Esophagus muscularis mucosa (tissue), 4 donors: ENCODE data around the gene C19orf18. TPM values are rescaled to one million over a fixed set of nuclear protein-coding genes. Genes with fewer than 3 reads are reported as not detected.

Experiments used
- DNase-seq: peaks from one replicate; pipeline ENCODE4 v3.0.0-alpha.2; 2017; ENCODE audit errors: extremely low spot score
- H3K27ac ChIP-seq, 4 donors: fragments of 200-600 bp; sonication (generic); replicated peaks in 1 of 4; 1 replicate in 3 of 4; 2 replicates in 1 of 4; pipeline ENCODE4 v1.5.1; 2016 to 2019; ENCODE audit warnings: mild to moderate bottlenecking in 1 of 4
- H3K27me3 ChIP-seq, 4 donors: fragments of 200-600 bp; sonication (generic); one replicate each; pipeline versions ENCODE4 v1.5.1 to v1.6.0; 2016 to 2019
- H3K36me3 ChIP-seq, 4 donors: fragments of 200-600 bp; sonication (generic); one replicate each; pipeline ENCODE4 v1.5.1; 2016 to 2019
- H3K4me1 ChIP-seq, 4 donors: fragments of 200-600 bp; sonication (generic); one replicate each; pipeline ENCODE4 v1.5.1; 2016 to 2019
- H3K4me3 ChIP-seq, 4 donors: fragments of 200-600 bp; sonication (generic); 1 replicate in 2 of 4; 2 replicates in 2 of 4; pipeline ENCODE4 v1.5.1; 2016 to 2019; ENCODE audit warnings: mild to moderate bottlenecking in 4 of 4, moderate library complexity in 1 of 4
- H3K9me3 ChIP-seq, 4 donors: fragments of 200-600 bp; sonication (generic); 1 replicate in 3 of 4; 2 replicates in 1 of 4; pipeline ENCODE4 v1.5.1; 2016 to 2019
- CTCF ChIP-seq, 3 experiments: fragments of 200-600 bp in 2 of 3; fragments of 450-650 bp in 1 of 3; sonication (generic) in 2 of 3; IDR thresholded peaks; one replicate each; pipeline ENCODE4 v1.5.1; 2017 to 2019; ENCODE audit warnings: antibody characterized with exemption in 3 of 3, mild to moderate bottlenecking in 2 of 3, moderate library complexity in 1 of 3
- EP300 ChIP-seq: sonication (generic); formaldehyde crosslinking; IDR thresholded peaks from one replicate; pipeline ENCODE4 v1.6.1; 2017; ENCODE audit warnings: antibody characterized with exemption
- POLR2A ChIP-seq: fragments of 450-650 bp; IDR thresholded peaks from one replicate; pipeline ENCODE4 v1.6.1; 2017; ENCODE audit warnings: antibody characterized with exemption, moderate library complexity, mild to moderate bottlenecking, low read depth
- POLR2AphosphoS5 ChIP-seq, 2 donors: sonication (generic); formaldehyde crosslinking; IDR thresholded peaks; one replicate each; pipeline ENCODE4 v1.6.1; 2017; ENCODE audit warnings: antibody characterized with exemption in 2 of 2
- WGBS: methylation state at CpG from one replicate; pipeline ENCODE4 v1.1.5; 2018; 5-methylcytosine and 5-hydroxymethylcytosine counted together
- intact Hi-C: fragments of 100-400 bp; cut with DNase I; formaldehyde crosslinking; loops from one replicate; pipeline ENCODE4 v1.15.1; 2023
- total RNA-seq, 4 donors: library from RNA; depleted of rRNA; stranded (reverse); fragments of >200 nt; gene quantifications; one replicate each; pipeline versions ENCODE4 v1.1.0 to v1.2.1, GENCODE V29; 2016

The C19orf18 gene
- total RNA-seq, 4 donors from 2014 or later, result 0.40 to 0.84 (median 0.83) TPM; not detected in 1

DNA sequence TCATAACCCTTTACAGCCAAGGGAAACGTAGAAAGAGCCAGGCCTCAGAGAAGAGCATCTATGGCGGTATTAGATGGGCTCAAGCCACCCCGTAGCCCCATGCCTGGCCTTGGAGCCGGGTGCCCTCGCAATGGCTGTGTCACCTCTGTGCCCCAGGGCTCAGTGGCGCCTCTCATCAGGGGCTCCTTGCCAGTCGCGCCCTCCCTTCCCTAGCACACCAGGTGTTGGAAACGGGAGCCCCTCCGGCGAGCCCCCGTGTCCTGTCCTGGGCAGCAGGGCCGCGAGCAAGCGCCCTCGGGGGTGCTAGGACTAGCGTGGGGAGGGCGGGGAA lies 27.3 kb downstream of the C19orf18 start:
- Histone ChIP-seq H3K36me3 (peaks cover 18 to 37% (median 25%) of the 10 kb centered on the region in 4 donors), H3K4me1 (peaks cover 11 to 26% (median 17%) of the 10 kb centered on the region in 4 donors), H3K27me3 (no peaks in the 10 kb centered on the region), H3K9me3 (peaks cover 0 to 60% (median 34%) of the 10 kb centered on the region in 4 donors), H3K4me3 (peak overlapping the region; percentile 73 to 92 (median 83)), H3K27ac (peak overlapping the region; percentile 79 to 91 (median 86))
- no peak for TF ChIP-seq EP300
- TF ChIP-seq POLR2AphosphoS5 (IDR thresholded peaks at IDR 0.05), result no peak
- TF ChIP-seq POLR2A, result no peak
- no peak for TF ChIP-seq CTCF (IDR thresholded peaks at IDR 0.05)
- DNase-seq, result no peak
- intact Hi-C loops, result no loop called here
- 0% methylated on average over 2 of the region's 18 CpGs for WGBS

GRCh38 chr19:57946316-57946715 lies 28.0 kb downstream of the C19orf18 start:
- intact Hi-C loops, result no loop called here
- H3K9me3 ChIP-seq, result peaks cover 0 to 67% (median 41%) of the 10 kb centered on the region in 4 donors
- peak overlapping the region; percentile 73 to 92 (median 83) for H3K4me3 ChIP-seq

DNA sequence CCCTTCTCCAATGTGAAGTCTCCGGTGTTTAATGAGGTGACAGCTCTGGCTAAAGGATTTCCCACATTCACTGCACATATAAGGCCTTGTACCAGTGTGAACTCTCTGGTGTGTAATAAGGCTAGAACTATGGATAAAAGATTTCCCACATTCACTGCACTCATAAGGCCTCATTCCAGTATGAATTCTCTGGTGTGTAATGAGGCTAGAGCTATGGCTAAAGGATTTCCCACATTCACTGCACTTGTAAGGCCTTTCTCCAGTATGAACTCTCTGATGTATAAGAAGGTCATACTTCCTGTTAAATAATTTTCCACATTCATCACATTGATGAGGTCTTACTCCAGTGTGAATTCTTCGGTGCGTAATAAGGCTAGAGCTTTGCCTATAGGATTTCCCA lies 32.7 kb downstream of the C19orf18 start:
- no peak overlapping the region for H3K4me3 ChIP-seq
- H3K27me3 ChIP-seq, result no peaks in the 10 kb centered on the region
- peaks cover 0 to 77% (median 72%) of the 10 kb centered on the region in 4 donors for H3K9me3 ChIP-seq
- intact Hi-C loops, result no loop called here
- peaks cover 7 to 14% (median 11%) of the 10 kb centered on the region in 4 donors for H3K4me1 ChIP-seq
- DNase-seq, result no peak
- WGBS, result 98% methylated on average over 3 of the region's 3 CpGs
- no peak overlapping the region for H3K27ac ChIP-seq
- H3K36me3 ChIP-seq, result peaks cover 33 to 75% (median 48%) of the 10 kb centered on the region in 4 donors
- TF ChIP-seq EP300 (no peak), CTCF (IDR thresholded peaks at IDR 0.05) (no peak), POLR2AphosphoS5 (IDR thresholded peaks at IDR 0.05) (no peak), POLR2A (no peak)

More at GRCh38 chr19:57946316-57946715, 28.0 kb downstream of the C19orf18 start:
- H3K27ac ChIP-seq, result peak overlapping the region in 1 of 4 donors; percentile 91
- no peak for TF ChIP-seq EP300
- no peak for TF ChIP-seq POLR2A
- TF ChIP-seq CTCF (IDR thresholded peaks at IDR 0.05), result no peak
- TF ChIP-seq POLR2AphosphoS5 (IDR thresholded peaks at IDR 0.05), result no peak
- no peaks in the 10 kb centered on the region for H3K27me3 ChIP-seq
- peaks cover 26 to 44% (median 33%) of the 10 kb centered on the region in 4 donors for H3K36me3 ChIP-seq
- WGBS, result 67% methylated on average over 2 of the region's 2 CpGs
- no peak for DNase-seq
- H3K4me1 ChIP-seq, result peaks cover 11 to 26% (median 17%) of the 10 kb centered on the region in 4 donors

GRCh38 chr19:57935731-57936130 lies 38.6 kb downstream of the C19orf18 start:
- WGBS, result 88% methylated on average over 12 of the region's 12 CpGs
- peaks cover under 1 to 55% (median 10%) of the 10 kb centered on the region in 4 donors for H3K36me3 ChIP-seq
- peaks cover 4 to 18% (median 13%) of the 10 kb centered on the region in 4 donors for H3K4me1 ChIP-seq
- TF ChIP-seq POLR2A, result no peak
- TF ChIP-seq POLR2AphosphoS5 (IDR thresholded peaks at IDR 0.05), result no peak
- TF ChIP-seq EP300, result no peak
- TF ChIP-seq CTCF (IDR thresholded peaks at IDR 0.05), result no peak
- H3K4me3 ChIP-seq, result peak overlapping the region in 2 of 4 donors; percentile 70 to 78
- H3K27me3 ChIP-seq, result no peaks in the 10 kb centered on the region
- no peak overlapping the region for H3K27ac ChIP-seq
- intact Hi-C loops, result loop anchor here (5.0 kb wide), 1 partner anchor 67 kb away; the partner anchor contains the start of gene ZNF606
- no peak for DNase-seq
- H3K9me3 ChIP-seq, result peaks cover 0 to 66% (median 38%) of the 10 kb centered on the region in 4 donors
